NCI-H82 treated with DMSO at 0.1 percent for 48 hours (cell line): ENCODE data around the gene VPS50.
"Not testable (repeated sequence)": the region's sequence is repeated elsewhere in the genome, so short reads cannot be mapped to it uniquely, and the experiment has no call there.

ENCODE experiments used
- DNase-seq: peaks from one replicate; lab custom pipeline; 2025; ENCODE audit not compliant: unreplicated experiment; lab: John Stamatoyannopoulos, UW

The VPS50 gene

GRCh38 chr7:93326291-93326690 lies 94.1 kb downstream of the VPS50 start:
- not testable (repeated sequence) for DNase-seq

GRCh38 chr7:93327006-93327633 lies 95.0 kb downstream of the VPS50 start:
- no peak for DNase-seq

- no peak for DNase-seq
Measured at GRCh38 chr7:93331706-93332105, 99.5 kb downstream of the VPS50 start.

GRCh38 chr7:93332172-93332571 lies 100.0 kb downstream of the VPS50 start:
- no peak for DNase-seq

- DNase-seq = no peak
Measured at GRCh38 chr7:93337052-93337451, 104.9 kb downstream of the VPS50 start.

GRCh38 chr7:93342178-93342577 lies 110.0 kb downstream of the VPS50 start:
- DNase-seq = not testable (repeated sequence)

GRCh38 chr7:93350338-93350737 lies 118.2 kb downstream of the VPS50 start:
- DNase-seq = no peak

GRCh38 chr7:93352881-93353280 lies 120.7 kb downstream of the VPS50 start:
- DNase-seq = no peak

GRCh38 chr7:93354815-93355214 lies 122.6 kb downstream of the VPS50 start:
- no peak for DNase-seq

GRCh38 chr7:93359520-93360198 lies 127.5 kb downstream of the VPS50 start:
- DNase-seq = no peak

GRCh38 chr7:93361853-93362252 lies 129.7 kb downstream of the VPS50 start:
- DNase-seq = no peak

GRCh38 chr7:93364806-93365205 lies 132.6 kb downstream of the VPS50 start:
- DNase-seq = no peak

GRCh38 chr7:93365341-93365740 lies 133.2 kb downstream of the VPS50 start:
- no peak for DNase-seq

- DNase-seq = no peak
Measured at GRCh38 chr7:93366816-93367215, 134.7 kb downstream of the VPS50 start.

- no peak for DNase-seq
Measured at GRCh38 chr7:93367254-93367653, 135.1 kb downstream of the VPS50 start.

- not testable (repeated sequence) for DNase-seq
Measured at GRCh38 chr7:93370937-93371336, 138.8 kb downstream of the VPS50 start.

GRCh38 chr7:93373537-93373936 lies 141.4 kb downstream of the VPS50 start:
- DNase-seq = no peak

GRCh38 chr7:93374345-93374940 lies 142.3 kb downstream of the VPS50 start:
- peak; percentile 22 for DNase-seq

GRCh38 chr7:93375603-93376002 lies 143.4 kb downstream of the VPS50 start:
- no peak for DNase-seq

GRCh38 chr7:93378131-93378760 lies 146.1 kb downstream of the VPS50 start:
- no peak for DNase-seq

GRCh38 chr7:93382362-93382761 lies 150.2 kb downstream of the VPS50 start:
- DNase-seq = no peak

GRCh38 chr7:93390660-93391059 lies 158.5 kb downstream of the VPS50 start:
- no peak for DNase-seq
